Transverse colon (tissue), 3 donors: ENCODE results near the gene SERPINA3.

ENCODE experiments used
- EP300 ChIP-seq: sonication (generic); formaldehyde crosslinking; IDR thresholded peaks from one replicate; pipeline ENCODE4 v1.6.1; 2017; ENCODE audit warnings: antibody characterized with exemption, low read depth
- TF ChIP-seq, protein P1 (sequence below), 5 experiments: fragments of 200-600 bp in 3 of 5; fragments of 450-650 bp in 2 of 5; sonication (generic) in 3 of 5; IDR thresholded peaks; 1 replicate in 2 of 5; 2 replicates in 3 of 5; pipeline ENCODE4 v1.5.1; 2016 to 2017; ENCODE audit warnings: antibody characterized with exemption in 5 of 5, inconsistent platforms in 3 of 5, mild to moderate bottlenecking in 2 of 5, moderate library complexity in 1 of 5

DNA sequence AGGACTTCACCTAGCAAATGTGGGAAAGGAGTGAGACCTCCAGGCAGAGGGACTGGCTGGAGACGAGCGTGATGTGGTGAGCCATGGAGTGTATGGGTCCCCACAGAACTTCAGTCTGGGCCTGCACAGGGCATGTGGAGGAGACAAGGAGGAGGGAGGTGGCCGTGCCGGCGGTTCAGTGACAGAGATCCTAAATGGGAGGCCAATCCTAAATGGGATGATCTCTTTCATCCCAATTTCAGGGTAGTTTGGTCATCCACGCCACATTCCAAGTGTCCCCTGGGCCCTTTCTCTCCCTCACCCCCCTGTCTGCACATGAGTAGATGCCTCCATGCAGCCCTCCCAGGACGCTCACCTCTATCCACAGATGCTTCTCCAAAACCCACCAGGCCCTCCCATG, 17.8 kb upstream of the SERPINA3 start:
- TF ChIP-seq, protein P1, sequence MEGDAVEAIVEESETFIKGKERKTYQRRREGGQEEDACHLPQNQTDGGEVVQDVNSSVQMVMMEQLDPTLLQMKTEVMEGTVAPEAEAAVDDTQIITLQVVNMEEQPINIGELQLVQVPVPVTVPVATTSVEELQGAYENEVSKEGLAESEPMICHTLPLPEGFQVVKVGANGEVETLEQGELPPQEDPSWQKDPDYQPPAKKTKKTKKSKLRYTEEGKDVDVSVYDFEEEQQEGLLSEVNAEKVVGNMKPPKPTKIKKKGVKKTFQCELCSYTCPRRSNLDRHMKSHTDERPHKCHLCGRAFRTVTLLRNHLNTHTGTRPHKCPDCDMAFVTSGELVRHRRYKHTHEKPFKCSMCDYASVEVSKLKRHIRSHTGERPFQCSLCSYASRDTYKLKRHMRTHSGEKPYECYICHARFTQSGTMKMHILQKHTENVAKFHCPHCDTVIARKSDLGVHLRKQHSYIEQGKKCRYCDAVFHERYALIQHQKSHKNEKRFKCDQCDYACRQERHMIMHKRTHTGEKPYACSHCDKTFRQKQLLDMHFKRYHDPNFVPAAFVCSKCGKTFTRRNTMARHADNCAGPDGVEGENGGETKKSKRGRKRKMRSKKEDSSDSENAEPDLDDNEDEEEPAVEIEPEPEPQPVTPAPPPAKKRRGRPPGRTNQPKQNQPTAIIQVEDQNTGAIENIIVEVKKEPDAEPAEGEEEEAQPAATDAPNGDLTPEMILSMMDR (IDR thresholded peaks at IDR 0.05) = no peak
- TF ChIP-seq EP300 = no peak
